Spleen (tissue), 11 donors: ENCODE results near the gene IGF1R. TPM values are rescaled to one million over a fixed set of nuclear protein-coding genes. Genes with fewer than 3 reads are reported as not detected.

Experiments used
- DNase-seq: peaks from one replicate; pipeline ENCODE4 v3.0.0-alpha.2; 2020
- H3K27ac ChIP-seq, 8 donors: fragments of 200-600 bp; sonication (generic) in 7 of 8; 1 replicate in 4 of 8; 2 replicates in 4 of 8; pipeline versions ENCODE4 v1.5.0 to v1.8.0; 2016 to 2021; ENCODE audit warnings: inconsistent platforms in 4 of 8, mild to moderate bottlenecking in 4 of 8, moderate library complexity in 1 of 8
- H3K27me3 ChIP-seq, 7 donors: fragments of 200-600 bp; sonication (generic) in 6 of 7; replicated peaks in 1 of 7; 1 replicate in 4 of 7; 2 replicates in 3 of 7; pipeline versions ENCODE4 v1.5.0 to v1.8.0; 2016 to 2021; ENCODE audit warnings: inconsistent platforms in 3 of 7, mild to moderate bottlenecking in 1 of 7
- H3K36me3 ChIP-seq, 6 donors: fragments of 200-600 bp; sonication (generic) in 5 of 6; 1 replicate in 4 of 6; 2 replicates in 2 of 6; pipeline versions ENCODE4 v1.5.0 to v1.8.0; 2016 to 2021; ENCODE audit warnings: inconsistent platforms in 2 of 6
- H3K4me1 ChIP-seq, 6 donors: fragments of 200-600 bp; sonication (generic) in 5 of 6; 1 replicate in 3 of 6; 2 replicates in 3 of 6; pipeline versions ENCODE4 v1.5.0 to v1.8.0; 2016 to 2021; ENCODE audit warnings: inconsistent platforms in 3 of 6
- H3K4me3 ChIP-seq, 8 donors: fragments of 200-600 bp; sonication (generic) in 7 of 8; 1 replicate in 4 of 8; 2 replicates in 4 of 8; pipeline versions ENCODE4 v1.5.0 to v1.8.0; 2016 to 2021; ENCODE audit warnings: inconsistent platforms in 4 of 8, mild to moderate bottlenecking in 4 of 8, moderate library complexity in 2 of 8
- H3K9me3 ChIP-seq, 8 donors: fragments of 200-600 bp; sonication (generic) in 7 of 8; 1 replicate in 4 of 8; 2 replicates in 4 of 8; pipeline versions ENCODE4 v1.5.0 to v1.8.0; 2016 to 2021; ENCODE audit warnings: inconsistent platforms in 4 of 8
- POLR2A ChIP-seq, 3 donors: fragments of 450-650 bp; IDR thresholded peaks; one replicate each; pipeline ENCODE4 v1.5.1; 2017; ENCODE audit warnings: antibody characterized with exemption in 3 of 3, mild to moderate bottlenecking in 1 of 3
- POLR2AphosphoS5 ChIP-seq, 3 donors: sonication (generic); formaldehyde crosslinking; IDR thresholded peaks; one replicate each; pipeline ENCODE4 v1.5.1; 2017; ENCODE audit warnings: antibody characterized with exemption in 3 of 3
- WGBS, 5 donors: extraction: QIAGEN DNeasy Blood & Tissue Kit in 3 of 5; methylation state at CpG; one replicate each; pipeline versions ENCODE4 v1.1.5 to v1.1.7; 2013 to 2018; 5-methylcytosine and 5-hydroxymethylcytosine counted together
- intact Hi-C: fragments of 100-400 bp; cut with DNase I; formaldehyde crosslinking; loops from one replicate; pipeline ENCODE4 v1.15.0; 2023; ENCODE audit warnings: low total_unique reads
- polyA plus RNA-seq, 3 donors: library from polyadenylated mRNA; stranded (reverse); fragments of 200-250 nt; gene quantifications; one replicate each; pipeline ENCODE4 v1.2.1, GENCODE V29; 2013
- total RNA-seq, 7 donors: library from RNA; depleted of rRNA in 3 of 7; stranded (reverse); fragments of >200 nt in 3 of 7; fragmentation: NEBNext Ultra II Directional in 4 of 7; extraction: Animal tissue kit (Norgen Biotek cat#: 25700) in 4 of 7; gene quantifications; one replicate each; pipeline versions ENCODE4 v1.1.0 to v1.2.1, GENCODE V29; 2016 to 2021
- TF ChIP-seq, protein P1 (sequence below), 11 experiments: fragments of 200-600 bp in 7 of 11; fragments of 450-650 bp in 4 of 11; sonication (generic) in 4 of 11; IDR thresholded peaks in 8 of 11; conservative IDR thresholded peaks in 3 of 11; 1 replicate in 7 of 11; 2 replicates in 4 of 11; pipeline versions ENCODE4 v1.4.0 to v1.8.0; 2016 to 2021; ENCODE audit warnings: antibody characterized with exemption in 11 of 11, inconsistent platforms in 4 of 11, mild to moderate bottlenecking in 1 of 11
- donor health status: healthy with polysubstance abuse.
- donor health status: DM: no; HTN: no; CAD: no; lungs with moderate emphysema.
- donor health status: DM: no; HTN: no; CAD: no.
- donor health status: Bipolar disorder and iron deficiency.
- donor health status: healthy.
- donor health status: DM: no; HTN: no; CAD: no.
- donor health status: DM: yes; HTN: yes; CAD: no.

Gene IGF1R
- total and polyA plus RNA-seq, 10 donors: 1.1 to 104 (median 53.1) TPM

DNA sequence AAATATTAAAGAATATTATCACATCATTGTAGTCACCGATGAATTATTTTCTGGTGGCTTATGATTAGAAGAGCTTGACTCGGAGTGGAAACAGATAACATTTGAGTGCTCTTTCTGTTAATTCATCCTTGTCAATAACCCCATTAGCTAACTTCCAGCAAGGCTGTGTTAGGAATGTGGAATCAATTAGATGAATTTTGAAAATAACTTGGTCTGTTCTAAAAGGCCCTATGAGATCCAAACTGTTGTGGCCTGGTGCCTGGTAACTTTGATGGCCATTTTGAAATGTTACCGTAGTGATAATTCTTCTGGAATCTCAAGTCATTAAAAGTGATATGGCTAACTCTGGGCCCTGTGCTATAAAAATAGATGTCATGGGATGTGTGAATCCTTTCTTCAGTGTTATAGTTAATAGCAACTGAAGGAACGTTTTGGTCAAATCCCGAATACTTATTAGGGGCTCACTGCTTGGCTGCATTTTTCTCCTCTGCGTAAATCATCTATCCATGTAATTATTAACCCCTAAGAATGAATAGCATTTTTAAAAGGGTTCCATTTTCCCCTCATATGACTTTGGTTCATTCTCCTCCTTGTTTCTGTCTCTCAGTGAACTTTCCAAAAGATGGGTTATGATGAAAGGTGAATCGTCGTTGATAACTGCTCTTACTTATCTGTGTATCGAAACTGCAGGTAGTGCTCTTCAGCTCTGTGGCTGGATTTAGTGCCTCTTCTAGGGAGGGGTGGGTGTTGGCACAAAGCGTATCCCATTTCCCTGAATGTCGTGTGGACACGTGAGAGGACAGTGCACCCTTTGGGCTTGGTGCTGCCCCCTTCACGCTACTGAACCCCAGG lies 82.7 kb downstream of the IGF1R start:
- 86 to 94% (median 91%) methylated on average over 13 of the region's 13 CpGs for WGBS, 5 donors
- intact Hi-C loops: no loop called here
- TF ChIP-seq, protein P1, sequence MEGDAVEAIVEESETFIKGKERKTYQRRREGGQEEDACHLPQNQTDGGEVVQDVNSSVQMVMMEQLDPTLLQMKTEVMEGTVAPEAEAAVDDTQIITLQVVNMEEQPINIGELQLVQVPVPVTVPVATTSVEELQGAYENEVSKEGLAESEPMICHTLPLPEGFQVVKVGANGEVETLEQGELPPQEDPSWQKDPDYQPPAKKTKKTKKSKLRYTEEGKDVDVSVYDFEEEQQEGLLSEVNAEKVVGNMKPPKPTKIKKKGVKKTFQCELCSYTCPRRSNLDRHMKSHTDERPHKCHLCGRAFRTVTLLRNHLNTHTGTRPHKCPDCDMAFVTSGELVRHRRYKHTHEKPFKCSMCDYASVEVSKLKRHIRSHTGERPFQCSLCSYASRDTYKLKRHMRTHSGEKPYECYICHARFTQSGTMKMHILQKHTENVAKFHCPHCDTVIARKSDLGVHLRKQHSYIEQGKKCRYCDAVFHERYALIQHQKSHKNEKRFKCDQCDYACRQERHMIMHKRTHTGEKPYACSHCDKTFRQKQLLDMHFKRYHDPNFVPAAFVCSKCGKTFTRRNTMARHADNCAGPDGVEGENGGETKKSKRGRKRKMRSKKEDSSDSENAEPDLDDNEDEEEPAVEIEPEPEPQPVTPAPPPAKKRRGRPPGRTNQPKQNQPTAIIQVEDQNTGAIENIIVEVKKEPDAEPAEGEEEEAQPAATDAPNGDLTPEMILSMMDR (IDR thresholded peaks at IDR 0.05 in 8 of 11, conservative IDR thresholded peaks at IDR 0.05 in 3 of 11): no peak
- TF ChIP-seq POLR2A (IDR thresholded peaks at IDR 0.05) (no peak), POLR2AphosphoS5 (IDR thresholded peaks at IDR 0.05) (no peak)
- H3K4me1 ChIP-seq: peaks cover 5 to 79% (median 32%) of the 10 kb centered on the region in 6 donors
- no peaks in the 10 kb centered on the region for H3K9me3 ChIP-seq
- H3K27ac ChIP-seq: no peak overlapping the region
- H3K4me3 ChIP-seq: no peak overlapping the region
- H3K27me3 ChIP-seq: no peaks in the 10 kb centered on the region
- DNase-seq: no peak
- no peaks in the 10 kb centered on the region for H3K36me3 ChIP-seq

DNA sequence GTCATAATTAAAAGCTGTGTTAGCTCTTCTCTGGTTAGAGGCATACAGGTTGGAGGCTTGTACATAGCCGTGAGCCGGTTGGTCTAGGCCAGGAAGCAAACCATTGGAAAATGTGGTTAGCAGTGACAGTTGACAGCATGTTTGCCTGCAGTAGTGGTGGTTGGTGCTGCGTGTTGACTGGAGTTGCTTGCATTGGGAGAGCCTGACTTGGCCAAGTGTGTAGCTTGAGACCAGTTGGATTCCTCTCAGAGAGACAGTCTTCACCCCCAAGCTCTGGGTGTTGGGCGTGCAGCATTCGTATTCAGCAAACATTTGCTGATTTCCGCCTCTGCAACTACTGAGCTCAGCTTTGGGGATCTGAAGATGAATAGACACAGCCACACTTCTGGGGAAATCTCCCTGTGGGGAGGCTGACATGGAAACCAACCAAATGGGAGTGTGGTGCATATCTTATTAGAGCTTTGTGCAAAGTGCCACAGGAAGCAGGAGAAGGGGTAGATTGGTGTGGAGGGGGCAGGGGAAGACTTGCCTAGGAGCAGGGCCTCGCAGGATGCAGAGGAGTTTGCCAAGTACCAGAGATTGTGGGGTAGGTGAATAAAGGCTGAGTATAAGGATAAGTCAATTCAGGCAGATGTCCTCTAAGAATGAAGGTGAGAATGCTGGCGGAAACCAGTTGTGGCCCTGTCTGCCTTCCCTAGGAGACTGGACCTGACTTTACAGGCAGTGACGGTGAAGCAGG lies 83.5 kb downstream of the IGF1R start:
- intact Hi-C loops: no loop called here
- peaks cover 5 to 80% (median 32%) of the 10 kb centered on the region in 6 donors for H3K4me1 ChIP-seq

DNA sequence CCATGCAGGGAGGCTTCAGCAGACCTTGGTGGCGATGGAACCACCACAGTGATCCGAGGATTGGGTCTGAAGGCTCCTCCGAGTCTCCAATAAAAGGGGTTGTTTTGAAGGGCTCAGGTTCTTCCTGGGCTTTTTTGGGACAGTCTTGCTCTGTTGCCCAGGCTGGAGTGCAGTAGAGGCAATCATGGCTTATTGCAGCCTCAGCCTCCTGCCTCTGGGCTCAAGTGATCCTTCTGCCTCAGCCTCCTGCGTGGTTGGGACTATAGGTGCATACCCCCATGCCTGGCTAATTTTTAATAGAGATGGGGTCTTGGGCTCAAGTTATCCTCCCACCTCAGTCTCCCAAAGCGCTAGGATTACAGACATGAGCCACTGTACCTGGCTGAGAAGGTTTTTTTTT lies 84.8 kb downstream of the IGF1R start:
- Histone ChIP-seq H3K36me3 (no peaks in the 10 kb centered on the region), H3K4me3 (no peak overlapping the region), H3K27ac (no peak overlapping the region), H3K9me3 (no peaks in the 10 kb centered on the region), H3K4me1 (peaks cover 5 to 68% (median 28%) of the 10 kb centered on the region in 6 donors), H3K27me3 (no peaks in the 10 kb centered on the region)
- 94 to 98% (median 95%) methylated on average over 5 of the region's 5 CpGs for WGBS, 5 donors
- no peak for DNase-seq
- intact Hi-C loops: no loop called here
- TF ChIP-seq POLR2A (IDR thresholded peaks at IDR 0.05): no peak

More for the DNA sequence above, 83.5 kb downstream of the IGF1R start:
- WGBS, 5 donors: 69 to 78% (median 74%) methylated on average over 9 of the region's 9 CpGs
- DNase-seq: no peak
- Histone ChIP-seq H3K9me3 (no peaks in the 10 kb centered on the region), H3K27ac (no peak overlapping the region), H3K4me3 (no peak overlapping the region), H3K36me3 (no peaks in the 10 kb centered on the region), H3K27me3 (no peaks in the 10 kb centered on the region)
- TF ChIP-seq, protein P1 (IDR thresholded peaks at IDR 0.05 in 8 of 11, conservative IDR thresholded peaks at IDR 0.05 in 3 of 11): no peak
- TF ChIP-seq POLR2AphosphoS5 (IDR thresholded peaks at IDR 0.05) (no peak), POLR2A (IDR thresholded peaks at IDR 0.05) (no peak)

DNA sequence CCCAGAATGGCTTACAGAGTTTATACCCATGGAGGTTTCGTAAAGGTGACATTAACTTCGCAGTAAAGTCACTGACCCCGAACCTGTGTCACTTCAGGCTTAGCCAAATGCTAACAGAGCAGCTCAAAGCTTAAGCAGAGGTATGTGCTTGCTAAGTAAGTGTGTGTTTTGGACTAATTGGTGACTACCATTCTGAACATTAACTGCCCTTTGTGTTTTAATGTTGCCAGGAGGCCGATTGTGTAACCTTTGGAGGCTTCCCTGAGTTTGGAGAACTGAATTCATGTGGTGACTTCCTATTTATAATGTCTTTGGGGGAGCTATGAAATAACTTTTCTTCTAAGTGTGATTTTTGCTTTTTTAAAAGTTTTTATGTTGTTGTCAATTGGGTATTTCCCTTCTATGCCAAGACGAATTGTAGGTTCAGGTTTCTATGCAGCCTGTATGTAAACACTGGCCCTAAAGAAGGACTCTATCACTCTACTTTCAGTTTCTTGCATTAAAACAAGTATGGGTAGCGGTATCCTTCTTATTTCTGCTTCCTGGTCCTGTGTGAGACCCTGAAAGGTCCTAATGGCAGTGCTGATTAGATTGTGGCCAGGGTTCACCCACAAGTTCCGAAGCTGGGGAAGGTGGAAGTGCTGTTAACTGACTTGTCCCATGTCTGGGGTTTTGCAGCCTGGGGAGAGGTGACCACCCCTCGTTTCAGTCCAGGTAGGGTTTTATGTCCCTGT lies 86.3 kb downstream of the IGF1R start:
- TF ChIP-seq POLR2A (IDR thresholded peaks at IDR 0.05) (no peak), POLR2AphosphoS5 (IDR thresholded peaks at IDR 0.05) (no peak)
- TF ChIP-seq, protein P1 (IDR thresholded peaks at IDR 0.05 in 8 of 11, conservative IDR thresholded peaks at IDR 0.05 in 3 of 11): no peak
- peaks cover 5 to 66% (median 25%) of the 10 kb centered on the region in 6 donors for H3K4me1 ChIP-seq
- no peak overlapping the region for H3K4me3 ChIP-seq
- intact Hi-C loops: no loop called here
- 44 to 66% (median 57%) methylated on average over 8 of the region's 8 CpGs for WGBS, 5 donors
- no peaks in the 10 kb centered on the region for H3K27me3 ChIP-seq
- no peak for DNase-seq
- H3K36me3 ChIP-seq: no peaks in the 10 kb centered on the region
- H3K27ac ChIP-seq: peak overlapping the region in 1 of 8 donors; percentile 55
- H3K9me3 ChIP-seq: peaks cover 0 to 4% (median 0%) of the 10 kb centered on the region in 8 donors
